ENCODE measurements around the gene ARHGAP6. TPM values are rescaled to one million over a fixed set of nuclear protein-coding genes. Genes with fewer than 3 reads are reported as not detected.

ARHGAP6 gene
- total and polyA plus RNA-seq, 2 donors (not counting 3 experiments of a cell fraction or from before 2014, with no cell fraction given): 0.69 to 0.83 TPM

- no peak overlapping the region for H3K27ac ChIP-seq (ENCODE audit: insufficient read depth, low read depth, low read length)
- no peaks in the 10 kb centered on the region for H3K4me1 ChIP-seq (ENCODE audit: control insufficient read depth, extremely low read depth, insufficient read depth, low read length)
- TF ChIP-seq JUN (IDR thresholded peaks at IDR 0.05; ENCODE audit: borderline replicate concordance, insufficient read depth, insufficient read length, low read depth): no peak
- H3K4me2 ChIP-seq (ENCODE audit: insufficient read depth, low read length): no peak overlapping the region
- H3K36me3 ChIP-seq (ENCODE audit: control insufficient read depth in 2 of 2, extremely low read depth in 1 of 2, insufficient read depth in 2 of 2, low read length in 2 of 2): no peaks in the 10 kb centered on the region
- H4K20me1 ChIP-seq (replicated peaks; ENCODE audit: control insufficient read depth, extremely low read depth, insufficient read depth, low read length): no peaks in the 10 kb centered on the region
- dilution Hi-C loops (cut with MboI; ENCODE audit: extremely low pct_ligation_motif_present, low sequenced_read_pairs) (no loop called here), intact Hi-C loops (cut with micrococcal nuclease) (no loop called here)
- H2AFZ ChIP-seq (ENCODE audit: low read depth, low read length): no peak overlapping the region
- H3K79me2 ChIP-seq (ENCODE audit: control insufficient read depth, insufficient read depth, low read length): no peaks in the 10 kb centered on the region
- CTCF ChIA-PET: no interaction called here
- no peak overlapping the region for H3K4me3 ChIP-seq (replicated peaks in 1 of 3; ENCODE audit: insufficient read depth in 1 of 3, low read depth in 1 of 3, low read length in 3 of 3)
- DNase-seq (ENCODE audit: low read depth, low spot score) (no peak), FAIRE-seq (no peak)
- no TSS peak for BruUV-seq (replicated peaks)
- H3K27me3 ChIP-seq (ENCODE audit: control insufficient read depth in 2 of 2, insufficient read depth in 2 of 2, low read length in 2 of 2): no peaks in the 10 kb centered on the region
- H3K9me3 ChIP-seq (replicated peaks; ENCODE audit: control insufficient read depth, insufficient read depth, low read length): no peaks in the 10 kb centered on the region
- no peaks in the 10 kb centered on the region for H3K9me1 ChIP-seq (replicated peaks; ENCODE audit: control insufficient read depth, extremely low read depth, insufficient read depth, low read length)
- no peak overlapping the region for H3K9ac ChIP-seq (replicated peaks; ENCODE audit: extremely low read depth, insufficient read depth, low read length)
- POLR2A ChIA-PET: no interaction called here
Observed at GRCh38 chrX:11446336-11446735, 219.4 kb downstream of the ARHGAP6 start.

GRCh38 chrX:11445540-11445939 lies 220.2 kb downstream of the ARHGAP6 start:
- no peaks in the 10 kb centered on the region for H3K9me1 ChIP-seq (replicated peaks; ENCODE audit: control insufficient read depth, extremely low read depth, insufficient read depth, low read length)
- dilution Hi-C loops (cut with MboI; ENCODE audit: extremely low pct_ligation_motif_present, low sequenced_read_pairs) (no loop called here), intact Hi-C loops (cut with micrococcal nuclease) (no loop called here)
- TF ChIP-seq POLR2AphosphoS5 (IDR thresholded peaks at IDR 0.05; ENCODE audit: insufficient read depth, low read depth, low read length) (no peak), MAX (IDR thresholded peaks at IDR 0.05; ENCODE audit: insufficient read depth, insufficient read length) (no peak), GATA2 (IDR thresholded peaks at IDR 0.05; ENCODE audit: insufficient read depth, insufficient read length, low read depth, low read length) (no peak), POLR2A (IDR thresholded peaks at IDR 0.05; ENCODE audit: low read depth, low read length) (no peak), JUN (IDR thresholded peaks at IDR 0.05; ENCODE audit: borderline replicate concordance, insufficient read depth, insufficient read length, low read depth) (no peak), FOS (IDR thresholded peaks at IDR 0.05; ENCODE audit: borderline replicate concordance, insufficient read depth, low read length) (no peak), MYC (IDR thresholded peaks at IDR 0.05; ENCODE audit: low read depth, low read length) (no peak), EZH2 (IDR thresholded peaks at IDR 0.05; ENCODE audit: borderline replicate concordance, low read depth, low read length, severe bottlenecking) (no peak), CTCF (IDR thresholded peaks at IDR 0.05; ENCODE audit: extremely low read depth in 1 of 2, insufficient read depth in 1 of 2, low read depth in 1 of 2, low read length in 2 of 2) (no peak)
- DNase-seq (ENCODE audit: low read depth, low spot score) (no peak), FAIRE-seq (no peak)
- ChIA-PET CTCF (no interaction called here), POLR2A (no interaction called here)
- H3K9me3 ChIP-seq (replicated peaks; ENCODE audit: control insufficient read depth, insufficient read depth, low read length): no peaks in the 10 kb centered on the region
- H3K27me3 ChIP-seq (ENCODE audit: control insufficient read depth in 2 of 2, insufficient read depth in 2 of 2, low read length in 2 of 2): no peaks in the 10 kb centered on the region
- no peak overlapping the region for H3K27ac ChIP-seq (ENCODE audit: insufficient read depth, low read depth, low read length)
- H2AFZ ChIP-seq (ENCODE audit: low read depth, low read length): no peak overlapping the region
- H3K4me3 ChIP-seq (replicated peaks in 1 of 3; ENCODE audit: insufficient read depth in 1 of 3, low read depth in 1 of 3, low read length in 3 of 3): no peak overlapping the region
- H4K20me1 ChIP-seq (replicated peaks; ENCODE audit: control insufficient read depth, extremely low read depth, insufficient read depth, low read length): no peaks in the 10 kb centered on the region
- no peak overlapping the region for H3K9ac ChIP-seq (replicated peaks; ENCODE audit: extremely low read depth, insufficient read depth, low read length)
- no peaks in the 10 kb centered on the region for H3K36me3 ChIP-seq (ENCODE audit: control insufficient read depth in 2 of 2, extremely low read depth in 1 of 2, insufficient read depth in 2 of 2, low read length in 2 of 2)
- no peaks in the 10 kb centered on the region for H3K4me1 ChIP-seq (ENCODE audit: control insufficient read depth, extremely low read depth, insufficient read depth, low read length)
- H3K79me2 ChIP-seq (ENCODE audit: control insufficient read depth, insufficient read depth, low read length): no peaks in the 10 kb centered on the region
- no TSS peak for BruUV-seq (replicated peaks)
- no peak overlapping the region for H3K4me2 ChIP-seq (ENCODE audit: insufficient read depth, low read length)
